ENCODE measurements around the gene PFDN4.
A peak's percentile ranks its signal among the peaks of the same experiment; 100 is the strongest.

Gene PFDN4

GRCh38 chr20:54174457-54175175 lies 33.3 kb upstream of the PFDN4 start:
- no peak for DNase-seq

- no peak for DNase-seq
Observed at GRCh38 chr20:54176610-54177009, 31.3 kb upstream of the PFDN4 start.

GRCh38 chr20:54177378-54177777 lies 30.5 kb upstream of the PFDN4 start:
- no peak for DNase-seq

- DNase-seq, result no peak
Observed at GRCh38 chr20:54178256-54178655, 29.6 kb upstream of the PFDN4 start.

GRCh38 chr20:54179946-54180345 lies 27.9 kb upstream of the PFDN4 start:
- DNase-seq, result no peak

- DNase-seq, result no peak
Observed at GRCh38 chr20:54180931-54181330, 27.0 kb upstream of the PFDN4 start.

GRCh38 chr20:54184071-54184470 lies 23.8 kb upstream of the PFDN4 start:
- DNase-seq, result no peak

GRCh38 chr20:54184904-54185626 lies 22.8 kb upstream of the PFDN4 start:
- no peak for DNase-seq

- DNase-seq, result no peak
Observed at GRCh38 chr20:54188132-54188849, 19.6 kb upstream of the PFDN4 start.

- DNase-seq, result no peak
Observed at GRCh38 chr20:54189630-54190029, 18.3 kb upstream of the PFDN4 start.

- no peak for DNase-seq
Observed at GRCh38 chr20:54190217-54190616, 17.7 kb upstream of the PFDN4 start.

- DNase-seq, result no peak
Observed at GRCh38 chr20:54193817-54194216, 14.1 kb upstream of the PFDN4 start.

- no peak for DNase-seq
Observed at GRCh38 chr20:54194724-54195438, 13.0 kb upstream of the PFDN4 start.

- DNase-seq, result no peak
Observed at GRCh38 chr20:54195483-54196472, 12.1 kb upstream of the PFDN4 start.

GRCh38 chr20:54197621-54198604 lies 10.0 kb upstream of the PFDN4 start:
- DNase-seq, result no peak

GRCh38 chr20:54199283-54199682 lies 8.6 kb upstream of the PFDN4 start:
- DNase-seq, result no peak

GRCh38 chr20:54199721-54200176 lies 8.1 kb upstream of the PFDN4 start:
- peak; percentile 80 for DNase-seq

- no peak for DNase-seq
Observed at GRCh38 chr20:54200487-54201267, 7.2 kb upstream of the PFDN4 start.

GRCh38 chr20:54201268-54201846 lies 6.5 kb upstream of the PFDN4 start:
- DNase-seq, result no peak
